DMS114 treated with DMSO at 0.1 percent for 48 hours (cell line): ENCODE data around the gene KCNS3.

ENCODE experiments used
- DNase-seq: peaks from one replicate; lab custom pipeline; 2025; ENCODE audit not compliant: unreplicated experiment; lab: John Stamatoyannopoulos, UW

The KCNS3 gene

GRCh38 chr2:17876590-17876989, 1.9 kb upstream of the KCNS3 start:
- no peak for DNase-seq

- no peak for DNase-seq
Measured at GRCh38 chr2:17877811-17878280, 621 bp upstream of the KCNS3 start.

- no peak for DNase-seq
Measured at GRCh38 chr2:17879137-17879912, 858 bp downstream of the KCNS3 start.

- DNase-seq, result no peak
Measured at GRCh38 chr2:17879913-17880274, 1.4 kb downstream of the KCNS3 start.

GRCh38 chr2:17892770-17893534, 14.5 kb downstream of the KCNS3 start:
- no peak for DNase-seq

GRCh38 chr2:17894005-17894404, 15.5 kb downstream of the KCNS3 start:
- no peak for DNase-seq

- DNase-seq, result no peak
Measured at GRCh38 chr2:17894556-17894955, 16.1 kb downstream of the KCNS3 start.

- DNase-seq, result no peak
Measured at GRCh38 chr2:17899871-17900270, 21.4 kb downstream of the KCNS3 start.

- no peak for DNase-seq
Measured at GRCh38 chr2:17901246-17901645, 22.8 kb downstream of the KCNS3 start.

GRCh38 chr2:17910980-17911379, 32.5 kb downstream of the KCNS3 start:
- DNase-seq, result no peak

GRCh38 chr2:17911491-17912260, 33.2 kb downstream of the KCNS3 start:
- DNase-seq, result no peak

GRCh38 chr2:17912266-17912691, 33.8 kb downstream of the KCNS3 start:
- DNase-seq, result no peak

GRCh38 chr2:17915099-17915498, 36.6 kb downstream of the KCNS3 start:
- no peak for DNase-seq

- DNase-seq, result no peak
Measured at GRCh38 chr2:17915811-17916518, 37.5 kb downstream of the KCNS3 start.

- DNase-seq, result no peak
Measured at GRCh38 chr2:17916584-17916983, 38.1 kb downstream of the KCNS3 start.

- DNase-seq, result no peak
Measured at GRCh38 chr2:17918789-17919188, 40.3 kb downstream of the KCNS3 start.

- no peak for DNase-seq
Measured at GRCh38 chr2:17930773-17931172, 52.3 kb downstream of the KCNS3 start.

- DNase-seq, result no peak
Measured at GRCh38 chr2:17933256-17933655, 54.8 kb downstream of the KCNS3 start.

GRCh38 chr2:17934721-17935120, 56.3 kb downstream of the KCNS3 start:
- no peak for DNase-seq

- no peak for DNase-seq
Measured at GRCh38 chr2:17935242-17935885, 56.9 kb downstream of the KCNS3 start.
